Karpas-422 (cell line): ENCODE results near the gene SPSB1. TPM values are rescaled to one million over a fixed set of nuclear protein-coding genes. Genes with fewer than 3 reads are reported as not detected.

Experiments used
- DNase-seq: peaks from one replicate; pipeline ENCODE4 v3.0.0-alpha.2; 2015
- H2AFZ ChIP-seq: fragments of 200-600 bp; sonication (generic); 2 replicates; pipeline ENCODE4 v1.6.1; 2014; ENCODE audit warnings: antibody characterized with exemption, low read length, mixed read lengths
- H3K27ac ChIP-seq: fragments of 200-600 bp; sonication (generic); 2 replicates; pipeline ENCODE4 v1.5.1; 2014; ENCODE audit warnings: mild to moderate bottlenecking, low read length, moderate library complexity
- H3K27me3 ChIP-seq: fragments of 200-600 bp; sonication (generic); 2 replicates; pipeline ENCODE4 v1.6.1; 2014; ENCODE audit warnings: low read length, mixed read lengths
- H3K36me3 ChIP-seq: fragments of 200-600 bp; sonication (generic); 2 replicates; pipeline ENCODE4 v1.6.1; 2014; ENCODE audit warnings: low read length, mixed read lengths; ENCODE audit not compliant: insufficient read depth
- H3K4me1 ChIP-seq: fragments of 200-600 bp; sonication (generic); 2 replicates; pipeline ENCODE4 v1.6.1; 2014; ENCODE audit warnings: mild to moderate bottlenecking, low read length, mixed read lengths
- H3K4me2 ChIP-seq: fragments of 200-600 bp; sonication (generic); 2 replicates; pipeline ENCODE4 v1.6.1; 2014; ENCODE audit warnings: low read length, low read depth, mild to moderate bottlenecking; ENCODE audit not compliant: poor library complexity, severe bottlenecking
- H3K4me3 ChIP-seq: fragments of 200-600 bp; sonication (generic); 2 replicates; pipeline ENCODE4 v1.5.1; 2014; ENCODE audit warnings: mild to moderate bottlenecking, antibody characterized with exemption, low read length, mixed read lengths
- H3K79me2 ChIP-seq: fragments of 200-600 bp; sonication (generic); 2 replicates; pipeline ENCODE4 v1.6.1; 2014; ENCODE audit warnings: mild to moderate bottlenecking, low read length, mixed read lengths
- H3K9ac ChIP-seq: fragments of 200-600 bp; sonication (generic); 2 replicates; pipeline ENCODE4 v1.6.0; 2014; ENCODE audit warnings: low read length
- H3K9me2 ChIP-seq: fragments of 200-600 bp; sonication (generic), shearing (Covaris generic); replicated peaks from 2 replicates; pipeline ENCODE4 v1.6.0; 2014; ENCODE audit warnings: mild to moderate bottlenecking, low read length, moderate library complexity; ENCODE audit not compliant: insufficient read depth
- H3K9me3 ChIP-seq: fragments of 300-700, 200-600 bp; sonication (generic); 2 replicates; pipeline ENCODE4 v1.6.1; 2014; ENCODE audit warnings: low read length, mixed read lengths
- H4K20me1 ChIP-seq: fragments of 200-600 bp; sonication (generic); 2 replicates; pipeline ENCODE4 v1.6.1; 2014; ENCODE audit warnings: mild to moderate bottlenecking, antibody characterized with exemption, low read length, low read depth; ENCODE audit not compliant: insufficient read depth
- total RNA-seq: library from RNA; depleted of rRNA; stranded (reverse); fragments of >200 nt; shearing (Covaris generic); gene quantifications from 2 replicates; pipeline ENCODE4 v1.2.3, GENCODE V29; 2014; ENCODE audit warnings: low replicate concordance; rRNA removed

SPSB1 gene
- total RNA-seq, 1 experiment from 2014 or later: not detected

DNA sequence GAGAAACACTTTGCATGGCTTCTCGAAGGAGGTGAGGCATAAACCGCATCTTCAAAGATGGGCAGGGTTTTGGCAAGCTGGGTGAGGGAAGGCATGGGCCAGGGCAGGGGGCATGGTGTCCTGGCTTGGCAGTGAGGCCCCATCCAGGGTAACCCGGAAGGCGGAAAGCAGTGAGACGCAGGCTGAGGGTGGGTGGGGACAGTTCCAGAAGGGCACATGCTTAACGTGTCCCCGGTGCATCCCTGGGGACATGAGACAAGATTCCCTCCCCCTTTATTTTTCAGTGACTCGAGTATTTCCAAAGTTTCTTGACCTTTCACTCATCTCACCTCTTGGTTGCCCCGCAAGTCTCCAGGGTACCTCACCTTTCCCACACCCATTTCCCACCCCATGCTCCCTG, 123.8 kb downstream of the SPSB1 start:
- Histone ChIP-seq H3K27me3 (no peaks in the 10 kb centered on the region), H3K36me3 (no peaks in the 10 kb centered on the region), H3K4me2 (no peak overlapping the region), H3K9ac (no peak overlapping the region), H3K4me1 (peaks cover 8% of the 10 kb centered on the region; the same call in 1 of the 2 replicates), H3K27ac (no peak overlapping the region), H2AFZ (no peak overlapping the region), H4K20me1 (no peaks in the 10 kb centered on the region), H3K9me3 (no peaks in the 10 kb centered on the region), H3K9me2 (no peaks in the 10 kb centered on the region), H3K79me2 (no peaks in the 10 kb centered on the region), H3K4me3 (no peak overlapping the region)
- DNase-seq: no peak

DNA sequence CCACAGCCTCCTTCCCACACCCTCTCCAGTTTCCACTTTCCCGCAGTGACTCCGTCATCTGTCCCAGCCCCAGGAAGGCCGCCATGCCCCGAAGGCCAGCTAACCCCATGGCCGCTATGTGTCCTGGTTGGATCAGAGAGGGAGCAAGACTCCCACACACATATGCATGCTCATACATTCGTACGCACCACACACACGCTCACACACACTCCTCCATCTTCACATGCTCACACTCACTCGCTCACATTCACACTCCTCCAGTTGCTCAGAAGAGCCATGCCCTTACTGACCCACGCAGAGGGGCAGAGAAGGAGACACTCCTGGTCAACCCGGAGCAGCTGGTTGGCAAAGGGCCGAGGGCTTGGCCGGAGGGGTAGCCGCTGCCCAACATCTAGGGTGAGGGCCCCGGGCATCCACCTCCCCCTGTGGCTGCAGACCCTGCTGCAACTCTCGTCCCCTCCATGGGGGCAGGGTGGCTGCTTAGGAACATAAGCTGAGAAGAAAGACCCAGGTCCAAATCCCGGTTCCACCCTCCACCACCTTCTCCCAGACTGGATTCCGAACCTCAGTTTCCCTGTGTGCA, 124.3 kb downstream of the SPSB1 start:
- H3K36me3 ChIP-seq: no peaks in the 10 kb centered on the region
- no peaks in the 10 kb centered on the region for H3K9me2 ChIP-seq
- no peak overlapping the region for H3K4me3 ChIP-seq
- no peak overlapping the region for H3K4me2 ChIP-seq
- peaks cover 8% of the 10 kb centered on the region; the same call in 1 of the 2 replicates for H3K4me1 ChIP-seq
- H3K9ac ChIP-seq: no peak overlapping the region
- H2AFZ ChIP-seq: no peak overlapping the region
- no peaks in the 10 kb centered on the region for H3K27me3 ChIP-seq
- no peaks in the 10 kb centered on the region for H3K9me3 ChIP-seq
- no peaks in the 10 kb centered on the region for H3K79me2 ChIP-seq
- no peak for DNase-seq
- H4K20me1 ChIP-seq: no peaks in the 10 kb centered on the region
- H3K27ac ChIP-seq: no peak overlapping the region

DNA sequence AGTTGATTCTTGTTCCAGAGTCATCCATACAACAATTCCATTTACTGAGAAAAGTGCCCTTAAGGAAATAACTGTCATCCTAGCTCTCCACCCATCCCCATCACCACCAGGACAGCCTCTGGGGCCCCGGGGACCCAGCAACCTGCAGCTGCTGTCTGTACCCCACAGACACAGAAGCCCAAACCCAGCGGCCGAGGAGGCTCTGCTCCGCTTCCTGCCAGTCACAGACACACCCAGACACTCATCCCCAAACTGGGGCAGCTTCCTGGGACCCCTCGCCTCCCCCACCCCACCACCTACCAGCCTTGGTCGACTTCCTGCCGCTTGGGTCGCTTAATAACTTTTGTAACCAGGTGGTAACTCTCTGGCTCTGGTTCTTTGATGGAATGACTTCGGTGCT, 125.0 kb downstream of the SPSB1 start:
- Histone ChIP-seq H2AFZ (no peak overlapping the region), H4K20me1 (no peaks in the 10 kb centered on the region), H3K9me2 (no peaks in the 10 kb centered on the region), H3K4me1 (peaks cover 8% of the 10 kb centered on the region; the same call in 1 of the 2 replicates), H3K4me2 (no peak overlapping the region), H3K36me3 (no peaks in the 10 kb centered on the region), H3K27ac (no peak overlapping the region), H3K27me3 (no peaks in the 10 kb centered on the region), H3K79me2 (no peaks in the 10 kb centered on the region), H3K9me3 (no peaks in the 10 kb centered on the region), H3K4me3 (no peak overlapping the region), H3K9ac (no peak overlapping the region)
- DNase-seq: no peak

DNA sequence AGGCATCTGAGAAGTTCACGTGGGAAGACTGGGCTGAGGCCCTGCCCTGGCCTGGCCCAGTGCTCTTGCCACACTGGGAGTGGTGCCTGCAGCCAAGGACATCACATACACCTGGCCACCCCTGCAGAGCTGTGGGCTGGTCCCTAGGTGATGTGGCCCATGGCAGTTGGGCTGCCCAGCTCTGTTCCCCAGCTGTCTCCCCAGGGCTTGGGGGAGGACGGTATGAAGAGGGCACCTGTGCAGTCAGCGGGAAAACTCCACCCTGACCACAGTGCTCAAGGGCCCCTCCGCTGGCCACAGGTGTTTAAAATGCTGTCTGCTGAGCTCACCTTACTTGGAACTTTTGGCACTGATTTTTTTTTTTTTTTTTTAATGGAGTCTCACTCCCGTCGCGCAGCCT, 126.2 kb downstream of the SPSB1 start:
- H3K36me3 ChIP-seq: no peaks in the 10 kb centered on the region
- no peaks in the 10 kb centered on the region for H3K9me2 ChIP-seq
- no peak overlapping the region for H3K9ac ChIP-seq
- H3K27me3 ChIP-seq: no peaks in the 10 kb centered on the region
- H3K27ac ChIP-seq: no peak overlapping the region
- H3K79me2 ChIP-seq: no peaks in the 10 kb centered on the region
- H3K4me1 ChIP-seq: peaks cover 3% of the 10 kb centered on the region; the same call in 1 of the 2 replicates
- no peak overlapping the region for H2AFZ ChIP-seq
- no peaks in the 10 kb centered on the region for H4K20me1 ChIP-seq
- H3K9me3 ChIP-seq: no peaks in the 10 kb centered on the region
- no peak overlapping the region for H3K4me3 ChIP-seq
- DNase-seq: no peak
- no peak overlapping the region for H3K4me2 ChIP-seq

Other genes starting within 250 kb of the SPSB1 start
- gene SLC2A5, start 223.3 kb upstream of the SPSB1 start, total RNA-seq: 0.07 and 0.22 TPM in 2 replicates
- not detected in 2 replicates for gene GPR157, start 163.8 kb upstream of the SPSB1 start, total RNA-seq
- gene H6PD, start 58.1 kb upstream of the SPSB1 start, total RNA-seq: 21.3 and 21.6 TPM in 2 replicates
- gene SLC25A33, start 246.6 kb downstream of the SPSB1 start, total RNA-seq: 19.7 and 25.2 TPM in 2 replicates